Measurements from ENCODE around the gene RASD1.
A peak's percentile ranks its signal among the peaks of the same experiment; 100 is the strongest.

GRCh38 chr17:17496189-17497064 lies at the start of gene RASD1:
- TF ChIP-seq POLR2A (IDR thresholded peaks at IDR 0.05; ENCODE audit: low read length): peak; percentile 93
- TF ChIP-seq GATA1 (IDR thresholded peaks at IDR 0.05; ENCODE audit: low read depth, low read length): no peak

All from erythroblast (primary cell).